Mesendoderm (in vitro differentiated cells): ENCODE data around the gene TMED3.
"Not testable (repeated sequence)": the region's sequence is repeated elsewhere in the genome, so short reads cannot be mapped to it uniquely, and the experiment has no call there.

ENCODE experiments used
- DNase-seq: peaks from one replicate; pipeline ENCODE4 v3.0.0; 2013
- H2AK5ac ChIP-seq: 2 replicates; pipeline ENCODE4 v1.6.1; 2013; ENCODE audit warnings: low read length, inconsistent platforms
- H2BK120ac ChIP-seq: 2 replicates; pipeline ENCODE4 v1.6.1; 2013; ENCODE audit warnings: low read depth, mild to moderate bottlenecking, low read length, moderate library complexity, mixed read lengths
- H2BK15ac ChIP-seq: replicated peaks from 2 replicates; pipeline ENCODE4 v1.6.1; 2013; ENCODE audit warnings: low read depth, mild to moderate bottlenecking, moderate library complexity
- H2BK5ac ChIP-seq: 2 replicates; pipeline ENCODE4 v1.6.1; 2013; ENCODE audit warnings: low read length, inconsistent platforms
- H3K18ac ChIP-seq: 2 replicates; pipeline ENCODE4 v1.6.1; 2013; ENCODE audit warnings: mild to moderate bottlenecking, low read length, mixed read lengths
- H3K23ac ChIP-seq: one replicate; pipeline ENCODE4 v1.6.1; 2013; ENCODE audit warnings: low read length
- H3K27ac ChIP-seq: 2 replicates; pipeline ENCODE4 v1.5.1; 2013; ENCODE audit warnings: low read depth, mild to moderate bottlenecking, inconsistent platforms, low read length, moderate library complexity
- H3K27me3 ChIP-seq: 2 replicates; pipeline ENCODE4 v1.6.1; 2013; ENCODE audit warnings: low read length, control low read depth, mild to moderate bottlenecking, inconsistent platforms; ENCODE audit not compliant: insufficient read depth, poor library complexity
- H3K36me3 ChIP-seq: 2 replicates; pipeline ENCODE4 v1.6.1; 2013; ENCODE audit warnings: low read length, inconsistent platforms; ENCODE audit not compliant: control insufficient read depth, insufficient read depth
- H3K4ac ChIP-seq: one replicate; pipeline ENCODE4 v1.6.1; 2013; ENCODE audit warnings: low read depth, mild to moderate bottlenecking, low read length, moderate library complexity
- H3K4me1 ChIP-seq: 2 replicates; pipeline ENCODE4 v1.6.1; 2013; ENCODE audit warnings: low read depth, low read length, inconsistent platforms; ENCODE audit not compliant: control insufficient read depth
- H3K4me2 ChIP-seq: 2 replicates; pipeline ENCODE4 v1.6.1; 2013; ENCODE audit warnings: low read length
- H3K4me3 ChIP-seq: 2 replicates; pipeline ENCODE4 v1.5.1; 2013; ENCODE audit warnings: mild to moderate bottlenecking, low read length
- H3K56ac ChIP-seq: one replicate; pipeline ENCODE4 v1.6.1; 2013; ENCODE audit warnings: low read length
- H3K79me1 ChIP-seq: 2 replicates; pipeline ENCODE4 v1.6.1; 2013; ENCODE audit warnings: low read length, inconsistent platforms
- H3K79me2 ChIP-seq: 2 replicates; pipeline ENCODE4 v1.6.1; 2013; ENCODE audit warnings: mild to moderate bottlenecking, low read length; ENCODE audit not compliant: control insufficient read depth, insufficient read depth
- H3K9ac ChIP-seq: 2 replicates; pipeline ENCODE4 v1.6.1; 2013; ENCODE audit warnings: low read length, inconsistent platforms
- H4K5ac ChIP-seq: one replicate; pipeline ENCODE4 v1.6.1; 2013; ENCODE audit warnings: low read length
- H4K8ac ChIP-seq: one replicate; pipeline ENCODE4 v1.6.1; 2013; ENCODE audit warnings: low read depth, mild to moderate bottlenecking, control low read depth, low read length, moderate library complexity
- WGBS: extraction: QIAGEN DNeasy Blood & Tissue Kit; methylation state at CpG from one replicate; pipeline ENCODE4 v1.1.7; 2013; ENCODE audit warnings: low lambda C conversion rate, missing lambda C conversion rate; ENCODE audit not compliant: insufficient coverage; ENCODE audit errors: extremely low coverage; 5-methylcytosine and 5-hydroxymethylcytosine counted together

The TMED3 gene

GRCh38 chr15:79319973-79320372 is 9.1 kb downstream of the TMED3 start:
- H2BK120ac ChIP-seq, H3K18ac ChIP-seq, H3K4me2 ChIP-seq, H3K23ac ChIP-seq, H4K5ac ChIP-seq, DNase-seq, H3K9ac ChIP-seq, H2BK5ac ChIP-seq, H2AK5ac ChIP-seq, H3K79me1 ChIP-seq, H3K56ac ChIP-seq, H3K27me3 ChIP-seq, H3K4me3 ChIP-seq, H4K8ac ChIP-seq, H3K4ac ChIP-seq, H2BK15ac ChIP-seq, H3K4me1 ChIP-seq, H3K79me2 ChIP-seq, H3K27ac ChIP-seq: not testable (repeated sequence)
- peaks cover 15% of the 10 kb centered on the region for H3K36me3 ChIP-seq
- WGBS: no CpG with 5 or more reads among the region's 9 CpGs

- Histone ChIP-seq H3K4ac (no peak overlapping the region), H3K79me1 (peaks cover 7% of the 10 kb centered on the region), H3K27ac (no peak overlapping the region), H3K23ac (no peak overlapping the region), H3K18ac (no peak overlapping the region), H2BK15ac (no peak overlapping the region), H2BK5ac (no peak overlapping the region), H4K8ac (no peak overlapping the region), H3K9ac (no peak overlapping the region), H3K4me1 (no peaks in the 10 kb centered on the region), H3K4me2 (no peak overlapping the region), H3K4me3 (no peak overlapping the region), H3K56ac (no peak overlapping the region), H2AK5ac (no peak overlapping the region), H3K27me3 (no peaks in the 10 kb centered on the region), H3K79me2 (no peaks in the 10 kb centered on the region), H4K5ac (no peak overlapping the region), H3K36me3 (peaks cover 10% of the 10 kb centered on the region), H2BK120ac (no peak overlapping the region)
- no CpG with 5 or more reads among the region's 14 CpGs for WGBS
- no peak for DNase-seq
Measured at GRCh38 chr15:79321876-79322275, 11.0 kb downstream of the TMED3 start.

GRCh38 chr15:79322306-79322705 is 11.4 kb downstream of the TMED3 start:
- peaks cover 7% of the 10 kb centered on the region for H3K79me1 ChIP-seq
- H3K4ac ChIP-seq: no peak overlapping the region
- no peak overlapping the region for H2BK120ac ChIP-seq
- no peak for DNase-seq
- H2AK5ac ChIP-seq: no peak overlapping the region
- no peak overlapping the region for H3K4me3 ChIP-seq
- no peak overlapping the region for H3K56ac ChIP-seq
- no peak overlapping the region for H2BK5ac ChIP-seq
- no peak overlapping the region for H3K18ac ChIP-seq
- no peaks in the 10 kb centered on the region for H3K4me1 ChIP-seq
- no peak overlapping the region for H3K23ac ChIP-seq
- H3K36me3 ChIP-seq: peaks cover 10% of the 10 kb centered on the region
- no peak overlapping the region for H4K8ac ChIP-seq
- H2BK15ac ChIP-seq: no peak overlapping the region
- H4K5ac ChIP-seq: no peak overlapping the region
- H3K27ac ChIP-seq: no peak overlapping the region
- H3K4me2 ChIP-seq: no peak overlapping the region
- WGBS: no CpG with 5 or more reads among the region's 3 CpGs
- H3K9ac ChIP-seq: no peak overlapping the region
- no peaks in the 10 kb centered on the region for H3K79me2 ChIP-seq
- H3K27me3 ChIP-seq: no peaks in the 10 kb centered on the region

- H3K4me1 ChIP-seq: no peaks in the 10 kb centered on the region
- peaks cover 7% of the 10 kb centered on the region for H3K79me1 ChIP-seq
- H3K36me3 ChIP-seq: peaks cover 9% of the 10 kb centered on the region
- H3K23ac ChIP-seq: no peak overlapping the region
- no peak overlapping the region for H3K4me3 ChIP-seq
- H4K8ac ChIP-seq: no peak overlapping the region
- H2AK5ac ChIP-seq: no peak overlapping the region
- H2BK120ac ChIP-seq: no peak overlapping the region
- no CpG with 5 or more reads among the region's 6 CpGs for WGBS
- no peaks in the 10 kb centered on the region for H3K79me2 ChIP-seq
- no peak overlapping the region for H3K56ac ChIP-seq
- H3K9ac ChIP-seq: no peak overlapping the region
- H3K18ac ChIP-seq: no peak overlapping the region
- no peaks in the 10 kb centered on the region for H3K27me3 ChIP-seq
- no peak overlapping the region for H2BK5ac ChIP-seq
- no peak overlapping the region for H3K27ac ChIP-seq
- DNase-seq: no peak
- no peak overlapping the region for H3K4me2 ChIP-seq
- H4K5ac ChIP-seq: no peak overlapping the region
- H3K4ac ChIP-seq: no peak overlapping the region
- no peak overlapping the region for H2BK15ac ChIP-seq
Measured at GRCh38 chr15:79322945-79323344, 12.0 kb downstream of the TMED3 start.

- H3K79me2 ChIP-seq: no peaks in the 10 kb centered on the region
- no CpG with 5 or more reads among the region's 2 CpGs for WGBS
- no peak overlapping the region for H3K27ac ChIP-seq
- H2BK120ac ChIP-seq: no peak overlapping the region
- H3K56ac ChIP-seq: no peak overlapping the region
- no peak overlapping the region for H2BK15ac ChIP-seq
- no peaks in the 10 kb centered on the region for H3K36me3 ChIP-seq
- H2BK5ac ChIP-seq: no peak overlapping the region
- H3K4me1 ChIP-seq: peaks cover 5% of the 10 kb centered on the region
- no peak overlapping the region for H3K4me2 ChIP-seq
- no peaks in the 10 kb centered on the region for H3K27me3 ChIP-seq
- H4K8ac ChIP-seq: no peak overlapping the region
- H3K4me3 ChIP-seq: no peak overlapping the region
- no peak overlapping the region for H4K5ac ChIP-seq
- no peak overlapping the region for H2AK5ac ChIP-seq
- no peaks in the 10 kb centered on the region for H3K79me1 ChIP-seq
- H3K23ac ChIP-seq: no peak overlapping the region
- no peak overlapping the region for H3K4ac ChIP-seq
- H3K9ac ChIP-seq: no peak overlapping the region
- DNase-seq: peak; percentile 73
- no peak overlapping the region for H3K18ac ChIP-seq
Measured at GRCh38 chr15:79329171-79329611, 18.3 kb downstream of the TMED3 start.

- no peaks in the 10 kb centered on the region for H3K27me3 ChIP-seq
- H3K56ac ChIP-seq: peak overlapping the region; percentile 31
- H4K5ac ChIP-seq: no peak overlapping the region
- no peak overlapping the region for H3K27ac ChIP-seq
- no peak overlapping the region for H2BK120ac ChIP-seq
- DNase-seq: peak; percentile 51
- H2BK5ac ChIP-seq: no peak overlapping the region
- no peak overlapping the region for H2AK5ac ChIP-seq
- H3K9ac ChIP-seq: no peak overlapping the region
- no peaks in the 10 kb centered on the region for H3K36me3 ChIP-seq
- no CpG with 5 or more reads among the region's 5 CpGs for WGBS
- H3K4me1 ChIP-seq: peaks cover 5% of the 10 kb centered on the region
- H3K79me2 ChIP-seq: no peaks in the 10 kb centered on the region
- H2BK15ac ChIP-seq: no peak overlapping the region
- no peak overlapping the region for H3K4me3 ChIP-seq
- H3K4me2 ChIP-seq: no peak overlapping the region
- H3K79me1 ChIP-seq: no peaks in the 10 kb centered on the region
- no peak overlapping the region for H3K4ac ChIP-seq
- no peak overlapping the region for H3K23ac ChIP-seq
- no peak overlapping the region for H3K18ac ChIP-seq
- H4K8ac ChIP-seq: no peak overlapping the region
Measured at GRCh38 chr15:79332824-79333510, 22.1 kb downstream of the TMED3 start.
